ENCODE measurements around the gene CTSZ.

GRCh38 chr20:59004763-59005522 lies 2.1 kb downstream of the CTSZ start:
- TF ChIP-seq CTCF (IDR thresholded peaks at IDR 0.05) (no peak), POLR2AphosphoS5 (IDR thresholded peaks at IDR 0.05; ENCODE audit: low read depth, low read length) (no peak), SIN3A (IDR thresholded peaks at IDR 0.05; ENCODE audit: borderline replicate concordance, insufficient read depth, low read depth, low read length) (no peak)

Measured in Panc1 (cell line).